Common myeloid progenitor, CD34-positive (primary cell): ENCODE data around the gene C1orf105.
A peak's percentile ranks its signal among the peaks of the same experiment; 100 is the strongest.

ENCODE experiments used
- CTCF ChIA-PET: fragments of 350-600 bp; sonication (Branson Sonifier 250); formaldehyde crosslinking; loops from one replicate; lab custom pipeline; 2021; ENCODE audit warnings: antibody characterized with exemption; lab: Charles Lee
- POLR2A ChIA-PET: fragments of 350-600 bp; sonication (Branson Sonifier 250); formaldehyde crosslinking; loops from one replicate; lab custom pipeline; 2021; ENCODE audit warnings: antibody characterized with exemption; lab: Charles Lee
- DNase-seq, 3 donors: peaks; one replicate each; pipeline versions ENCODE4 v3.0.0 to v3.0.0-alpha.2; 2013
- H3K27ac ChIP-seq, 2 experiments: 1 replicate in 1 of 2; 2 replicates in 1 of 2; pipeline ENCODE4 v1.7.0; 2013; ENCODE audit warnings: inconsistent platforms in 2 of 2, low read length in 2 of 2, mild to moderate bottlenecking in 2 of 2, low read depth in 1 of 2, moderate library complexity in 1 of 2; ENCODE audit not compliant: severe bottlenecking in 2 of 2, insufficient read depth in 1 of 2, poor library complexity in 1 of 2
- H3K27me3 ChIP-seq, 5 experiments: replicated peaks in 2 of 5; 1 replicate in 3 of 5; 2 replicates in 2 of 5; pipeline versions ENCODE4 v1.6.1 to v1.7.0; 2013; ENCODE audit warnings: low read length in 4 of 5, mild to moderate bottlenecking in 2 of 5, moderate library complexity in 2 of 5, inconsistent platforms in 1 of 5; ENCODE audit not compliant: insufficient read depth in 5 of 5, control insufficient read depth in 4 of 5
- H3K36me3 ChIP-seq, 4 experiments: 1 replicate in 2 of 4; 2 replicates in 2 of 4; pipeline versions ENCODE4 v1.6.1 to v1.7.0; 2013; ENCODE audit warnings: low read length in 3 of 4, control low read depth in 1 of 4, mild to moderate bottlenecking in 1 of 4; ENCODE audit not compliant: control insufficient read depth in 4 of 4, insufficient read depth in 4 of 4
- H3K4me1 ChIP-seq, 4 experiments: 1 replicate in 3 of 4; 2 replicates in 1 of 4; pipeline versions ENCODE4 v1.6.1 to v1.7.1; 2013; ENCODE audit warnings: low read length in 3 of 4, mild to moderate bottlenecking in 3 of 4, control low read depth in 1 of 4, inconsistent platforms in 1 of 4, moderate library complexity in 1 of 4; ENCODE audit not compliant: control insufficient read depth in 4 of 4, insufficient read depth in 4 of 4; ENCODE audit errors: control extremely low read depth in 1 of 4
- H3K4me3 ChIP-seq, 7 experiments: 1 replicate in 4 of 7; 2 replicates in 3 of 7; pipeline versions ENCODE4 v1.5.1 to v1.7.0; 2013; ENCODE audit warnings: mild to moderate bottlenecking in 7 of 7, low read length in 6 of 7, moderate library complexity in 6 of 7, inconsistent platforms in 2 of 7, low read depth in 2 of 7, control low read depth in 1 of 7; ENCODE audit not compliant: insufficient read depth in 4 of 7, control insufficient read depth in 1 of 7; ENCODE audit errors: extremely low read depth in 1 of 7
- H3K9me3 ChIP-seq, 5 experiments: 1 replicate in 4 of 5; 2 replicates in 1 of 5; pipeline versions ENCODE4 v1.6.1 to v1.7.1; 2013; ENCODE audit warnings: low read length in 4 of 5, mild to moderate bottlenecking in 2 of 5, inconsistent platforms in 1 of 5, low read depth in 1 of 5, moderate library complexity in 1 of 5; ENCODE audit not compliant: control insufficient read depth in 4 of 5, insufficient read depth in 2 of 5; ENCODE audit errors: control extremely low read depth in 1 of 5
- WGBS: methylation state at CpG from one replicate; pipeline ENCODE4 v1.1.5; 2013; ENCODE audit not compliant: insufficient coverage; 5-methylcytosine and 5-hydroxymethylcytosine counted together

The C1orf105 gene

GRCh38 chr1:172470149-172470548 is 49.7 kb downstream of the C1orf105 start:
- no peak for DNase-seq
- Histone ChIP-seq H3K27me3 (no peaks in the 10 kb centered on the region), H3K36me3 (no peaks in the 10 kb centered on the region), H3K9me3 (no peaks in the 10 kb centered on the region), H3K4me3 (no peak overlapping the region), H3K27ac (no peak overlapping the region), H3K4me1 (peaks cover 8 to 20% (median 14%) of the 10 kb centered on the region in 4 experiments)
- CTCF ChIA-PET: no interaction called here
- POLR2A ChIA-PET: no interaction called here
- 86% methylated on average over 1 of the region's 2 CpGs for WGBS

- ChIA-PET CTCF (no interaction called here), POLR2A (no interaction called here)
- WGBS: no CpG with 5 or more reads among the region's 1 CpG
- no peaks in the 10 kb centered on the region for H3K36me3 ChIP-seq
- H3K4me3 ChIP-seq: no peak overlapping the region
- no peak overlapping the region for H3K27ac ChIP-seq
- DNase-seq: no peak
- no peaks in the 10 kb centered on the region for H3K27me3 ChIP-seq
- peaks cover 8 to 20% (median 14%) of the 10 kb centered on the region in 4 experiments for H3K4me1 ChIP-seq
- no peaks in the 10 kb centered on the region for H3K9me3 ChIP-seq
Observed at GRCh38 chr1:172471666-172472065, 51.2 kb downstream of the C1orf105 start.

GRCh38 chr1:172472495-172472894 is 52.0 kb downstream of the C1orf105 start:
- no peaks in the 10 kb centered on the region for H3K27me3 ChIP-seq
- ChIA-PET POLR2A (no interaction called here), CTCF (no interaction called here)
- H3K4me1 ChIP-seq: peaks cover 8 to 20% (median 14%) of the 10 kb centered on the region in 4 experiments
- no peaks in the 10 kb centered on the region for H3K36me3 ChIP-seq
- no peak overlapping the region for H3K27ac ChIP-seq
- DNase-seq: peak in 1 of 3 donors; percentile 12
- no peaks in the 10 kb centered on the region for H3K9me3 ChIP-seq
- peak overlapping the region in 1 of 7 experiments; percentile 4 for H3K4me3 ChIP-seq
- WGBS: 90% methylated on average over 1 of the region's 1 CpG

GRCh38 chr1:172473302-172473701 is 52.8 kb downstream of the C1orf105 start:
- Histone ChIP-seq H3K4me3 (peak overlapping the region in 1 of 7 experiments; percentile 13), H3K27me3 (no peaks in the 10 kb centered on the region), H3K27ac (no peak overlapping the region), H3K9me3 (no peaks in the 10 kb centered on the region), H3K4me1 (peaks cover 8 to 20% (median 14%) of the 10 kb centered on the region in 4 experiments), H3K36me3 (no peaks in the 10 kb centered on the region)
- WGBS: 0% methylated on average over 3 of the region's 3 CpGs
- POLR2A ChIA-PET: interaction anchor here (0.6 kb wide), 1 partner anchor 1273 kb away, joined by 3 read pairs; no protein-coding TSS in a partner anchor
- DNase-seq: peak in 2 of 3 donors; percentile 60 to 75
- CTCF ChIA-PET: no interaction called here

- Histone ChIP-seq H3K36me3 (no peaks in the 10 kb centered on the region), H3K4me3 (no peak overlapping the region), H3K27me3 (no peaks in the 10 kb centered on the region), H3K4me1 (peaks cover 8 to 20% (median 14%) of the 10 kb centered on the region in 4 experiments), H3K27ac (no peak overlapping the region), H3K9me3 (no peaks in the 10 kb centered on the region)
- CTCF ChIA-PET: no interaction called here
- DNase-seq: no peak
- POLR2A ChIA-PET: no interaction called here
Observed at GRCh38 chr1:172473842-172474241, 53.4 kb downstream of the C1orf105 start.

- no peak overlapping the region for H3K4me3 ChIP-seq
- H3K9me3 ChIP-seq: no peaks in the 10 kb centered on the region
- CTCF ChIA-PET: no interaction called here
- no peaks in the 10 kb centered on the region for H3K27me3 ChIP-seq
- POLR2A ChIA-PET: no interaction called here
- H3K27ac ChIP-seq: no peak overlapping the region
- 100% methylated on average over 1 of the region's 4 CpGs for WGBS
- no peaks in the 10 kb centered on the region for H3K36me3 ChIP-seq
- DNase-seq: no peak
- peaks cover 8 to 20% (median 14%) of the 10 kb centered on the region in 4 experiments for H3K4me1 ChIP-seq
Observed at GRCh38 chr1:172476218-172476811, 55.8 kb downstream of the C1orf105 start.

- CTCF ChIA-PET: no interaction called here
- no peaks in the 10 kb centered on the region for H3K36me3 ChIP-seq
- H3K4me1 ChIP-seq: peaks cover 8 to 19% (median 14%) of the 10 kb centered on the region in 4 experiments
- WGBS: 86% methylated on average over 1 of the region's 2 CpGs
- H3K27ac ChIP-seq: no peak overlapping the region
- H3K9me3 ChIP-seq: no peaks in the 10 kb centered on the region
- DNase-seq: no peak
- H3K27me3 ChIP-seq: no peaks in the 10 kb centered on the region
- no peak overlapping the region for H3K4me3 ChIP-seq
- POLR2A ChIA-PET: no interaction called here
Observed at GRCh38 chr1:172477216-172477615, 56.7 kb downstream of the C1orf105 start.
